GM12801 (cell line): Measurements from ENCODE around the gene ZNF423.

ENCODE experiments used
- TF ChIP-seq, protein P1 (sequence below): IDR thresholded peaks from one replicate; pipeline ENCODE4 v1.5.1; 2011; ENCODE audit warnings: control low read depth; ENCODE audit not compliant: insufficient read length; ENCODE audit errors: extremely low read depth

Gene ZNF423

DNA sequence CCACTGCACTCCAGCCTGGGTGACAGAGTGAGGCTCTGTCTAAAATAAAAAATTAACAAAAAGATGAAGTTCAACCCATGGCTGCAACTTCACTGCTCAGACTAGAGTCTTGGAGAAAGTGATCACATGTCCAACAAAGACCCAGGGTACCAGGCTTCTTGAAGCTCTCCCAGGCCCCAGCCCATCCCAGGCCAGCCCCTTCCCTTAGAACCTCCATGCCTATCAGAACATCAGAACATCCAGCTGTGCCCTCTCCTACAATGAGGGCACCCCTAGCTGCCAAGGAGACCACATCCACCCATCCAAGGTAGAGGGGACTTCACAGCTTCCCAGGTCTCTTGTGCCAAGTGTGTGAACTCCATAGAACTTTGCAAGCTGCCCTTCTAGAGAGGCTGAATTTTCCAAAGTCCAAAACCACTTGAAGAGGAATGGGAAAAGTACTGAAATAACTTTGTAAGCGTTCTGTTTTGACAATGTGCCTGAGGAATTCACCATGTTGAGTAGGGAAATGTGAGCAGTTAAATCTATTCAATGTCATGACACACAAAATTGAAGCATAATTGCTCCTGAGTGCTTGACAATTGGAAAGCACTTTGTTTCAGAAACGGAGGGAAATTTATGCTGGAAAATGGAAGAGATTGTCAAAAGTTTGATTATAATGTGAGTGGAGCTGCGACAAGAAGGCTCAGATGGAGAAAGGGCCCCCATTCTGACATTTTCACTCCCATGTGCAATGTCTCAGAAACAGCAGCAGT, 230.4 kb downstream of the ZNF423 start:
- TF ChIP-seq, protein P1, sequence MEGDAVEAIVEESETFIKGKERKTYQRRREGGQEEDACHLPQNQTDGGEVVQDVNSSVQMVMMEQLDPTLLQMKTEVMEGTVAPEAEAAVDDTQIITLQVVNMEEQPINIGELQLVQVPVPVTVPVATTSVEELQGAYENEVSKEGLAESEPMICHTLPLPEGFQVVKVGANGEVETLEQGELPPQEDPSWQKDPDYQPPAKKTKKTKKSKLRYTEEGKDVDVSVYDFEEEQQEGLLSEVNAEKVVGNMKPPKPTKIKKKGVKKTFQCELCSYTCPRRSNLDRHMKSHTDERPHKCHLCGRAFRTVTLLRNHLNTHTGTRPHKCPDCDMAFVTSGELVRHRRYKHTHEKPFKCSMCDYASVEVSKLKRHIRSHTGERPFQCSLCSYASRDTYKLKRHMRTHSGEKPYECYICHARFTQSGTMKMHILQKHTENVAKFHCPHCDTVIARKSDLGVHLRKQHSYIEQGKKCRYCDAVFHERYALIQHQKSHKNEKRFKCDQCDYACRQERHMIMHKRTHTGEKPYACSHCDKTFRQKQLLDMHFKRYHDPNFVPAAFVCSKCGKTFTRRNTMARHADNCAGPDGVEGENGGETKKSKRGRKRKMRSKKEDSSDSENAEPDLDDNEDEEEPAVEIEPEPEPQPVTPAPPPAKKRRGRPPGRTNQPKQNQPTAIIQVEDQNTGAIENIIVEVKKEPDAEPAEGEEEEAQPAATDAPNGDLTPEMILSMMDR, result no peak

DNA sequence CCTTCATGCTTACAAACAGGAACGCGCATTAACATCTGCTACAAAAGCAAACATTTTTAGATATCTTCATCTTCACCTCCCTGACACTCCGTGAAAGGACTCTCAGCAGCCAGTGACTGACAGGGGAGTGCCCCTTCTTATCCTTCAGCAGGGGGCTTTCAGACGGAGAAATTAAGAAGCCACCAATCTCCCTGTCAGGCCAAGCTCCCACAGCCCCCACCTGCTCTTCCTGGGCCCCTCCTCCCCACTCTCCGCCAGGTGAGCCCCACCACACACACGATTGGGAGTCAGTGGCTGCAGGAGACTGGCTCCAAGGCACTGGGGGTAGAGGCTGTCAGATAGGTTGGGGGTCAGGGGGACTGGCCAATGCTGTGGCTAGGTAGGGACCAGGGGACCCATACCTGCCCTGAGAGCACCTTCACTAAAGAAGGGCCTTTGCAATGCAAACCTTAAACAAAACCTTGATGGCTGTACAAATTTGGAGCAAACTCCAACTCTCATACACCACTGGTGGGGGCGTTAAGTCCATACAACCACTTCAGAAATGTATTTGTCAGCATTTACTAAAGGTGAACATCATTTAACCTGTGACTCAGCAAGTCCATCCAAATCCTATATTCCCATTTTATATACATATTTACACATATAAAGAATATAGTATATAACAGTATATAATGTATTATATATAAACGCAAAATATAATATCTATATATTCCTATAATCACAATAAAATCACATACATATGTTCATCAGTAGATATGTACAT, 232.2 kb downstream of the ZNF423 start:
- TF ChIP-seq, protein P1, result no peak

DNA sequence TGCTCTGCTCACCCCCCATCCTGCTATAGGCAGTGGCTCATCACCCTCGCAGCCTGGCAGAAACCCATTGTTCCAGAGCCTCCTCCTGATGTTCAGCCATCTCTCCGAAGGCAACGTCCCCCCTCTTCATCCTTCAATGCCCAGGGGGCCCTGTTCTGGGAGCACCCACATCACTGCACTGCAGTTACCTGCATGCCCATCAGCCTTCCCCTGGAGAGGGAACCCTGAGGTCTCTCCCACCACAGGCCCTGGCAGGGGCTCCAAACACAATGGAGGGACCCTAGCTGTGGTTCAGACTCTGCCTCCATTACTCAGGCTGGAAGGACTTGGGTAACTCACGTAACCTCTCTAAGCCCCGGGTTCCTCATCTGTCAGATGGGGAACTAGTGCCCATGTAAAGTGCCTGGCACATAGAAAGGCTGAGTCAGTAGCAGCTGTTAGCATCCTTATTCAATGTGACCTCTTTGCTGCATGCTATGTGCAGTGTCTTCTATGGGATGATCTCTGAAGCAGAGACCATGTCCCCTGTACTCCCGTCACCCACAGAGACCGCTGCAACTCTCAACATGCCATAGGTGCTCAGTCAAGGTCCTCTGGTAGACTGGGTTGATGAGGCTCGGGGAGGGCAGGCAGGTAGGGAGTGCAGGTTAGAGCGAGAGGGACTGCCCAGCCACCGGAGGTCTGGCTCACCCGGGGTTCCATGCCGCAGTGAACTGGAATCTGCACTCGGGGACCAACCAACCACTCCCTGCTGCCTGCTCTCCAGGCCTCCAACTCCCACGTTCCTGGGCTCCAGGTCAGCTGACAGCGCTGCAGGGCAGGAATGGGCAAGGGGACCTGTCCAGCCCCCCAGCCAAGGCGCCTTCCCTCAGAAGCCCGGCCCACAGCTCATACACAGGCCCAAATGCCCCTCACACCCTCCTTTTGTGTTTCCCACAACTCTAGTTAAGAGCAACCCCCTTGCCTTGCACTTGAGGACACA, 233.2 kb downstream of the ZNF423 start:
- TF ChIP-seq, protein P1, result no peak

DNA sequence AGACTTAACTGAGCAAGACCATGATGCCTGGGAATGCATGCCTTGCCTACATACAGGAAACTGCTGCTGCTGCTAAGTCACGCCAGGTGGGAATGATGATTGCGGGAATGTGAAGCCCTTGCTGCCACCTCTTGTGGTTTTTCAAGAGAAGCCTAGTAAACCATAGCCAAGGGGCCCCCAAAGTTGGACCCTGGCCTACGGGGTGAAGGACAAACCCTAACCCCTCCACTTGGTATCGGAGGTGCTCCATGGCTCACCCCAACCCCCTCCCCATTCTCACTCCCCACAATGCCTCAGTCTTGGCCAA, 233.9 kb downstream of the ZNF423 start:
- TF ChIP-seq, protein P1, result no peak

DNA sequence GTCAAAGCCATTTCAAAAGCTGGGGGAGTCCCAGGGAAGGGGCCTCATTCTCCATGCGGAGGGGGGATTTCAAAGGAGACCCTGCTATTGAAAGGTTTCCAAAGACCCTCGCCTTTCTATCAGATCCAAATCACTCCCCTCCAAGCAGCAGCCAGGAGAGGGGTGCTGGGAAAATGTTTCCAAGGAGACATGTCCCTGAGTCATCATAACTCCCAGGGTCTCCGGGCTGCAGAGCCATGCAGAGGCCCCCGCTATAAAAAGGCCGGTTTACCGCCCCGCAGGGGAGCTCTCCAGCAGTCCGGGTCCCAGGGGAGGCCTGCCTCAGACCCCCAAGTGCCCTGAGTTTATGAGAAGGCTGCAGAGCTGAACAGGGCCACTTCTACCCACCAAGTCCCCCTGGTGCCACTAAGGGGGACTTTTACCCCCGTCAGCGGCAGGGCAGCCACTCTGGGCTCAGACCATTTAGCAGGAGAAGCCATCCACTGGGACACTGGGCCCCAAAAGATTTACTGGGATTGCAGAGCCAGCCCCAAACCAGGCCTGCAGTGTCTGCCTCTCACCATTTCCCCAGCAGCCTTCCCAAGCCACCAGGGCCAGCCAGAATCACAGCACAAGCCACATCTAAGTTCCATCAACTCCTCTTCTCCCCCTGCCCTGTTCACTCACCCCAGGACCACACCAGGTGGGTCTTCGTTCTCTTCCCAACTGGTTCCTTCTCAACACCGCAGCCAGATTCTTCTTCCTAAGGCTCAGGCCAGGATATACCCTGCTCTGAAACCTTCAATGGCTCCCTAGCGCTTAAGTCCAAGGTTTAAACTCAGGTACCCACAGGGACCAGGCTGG, 234.4 kb downstream of the ZNF423 start:
- TF ChIP-seq, protein P1, result no peak

DNA sequence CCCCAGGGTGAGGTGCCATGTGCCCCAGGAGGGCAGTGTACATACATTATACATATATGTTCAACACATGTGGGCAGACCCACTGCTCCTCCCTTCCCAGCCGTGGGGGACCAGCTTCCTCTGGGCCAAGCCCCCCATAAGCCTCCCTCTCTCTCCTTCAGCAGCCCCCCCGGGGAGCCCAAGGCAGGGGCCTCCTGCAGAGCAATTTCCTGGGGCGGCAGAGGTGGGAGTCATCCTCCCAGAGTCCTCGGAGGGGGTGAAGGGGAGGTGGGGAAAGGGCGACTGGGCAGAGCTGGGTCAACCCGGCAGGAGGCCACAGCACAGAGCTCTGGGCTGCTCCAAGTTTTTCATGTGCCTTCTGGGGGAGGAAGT, 235.1 kb downstream of the ZNF423 start:
- TF ChIP-seq, protein P1, result no peak
